BLaER1 (cell line): ENCODE data around the gene HTRA3.

Source experiments
- H3K27ac ChIP-seq: shearing (Covaris generic); formaldehyde crosslinking; 2 replicates; pipeline ENCODE4 v1.8.1; 2022
- H3K27me3 ChIP-seq: shearing (Covaris generic); formaldehyde crosslinking; 2 replicates; pipeline ENCODE4 v1.8.1; 2022
- H3K36me3 ChIP-seq: shearing (Covaris generic); formaldehyde crosslinking; 2 replicates; pipeline ENCODE4 v1.8.1; 2022
- H3K4me1 ChIP-seq: shearing (Covaris generic); formaldehyde crosslinking; 2 replicates; pipeline ENCODE4 v1.8.1; 2022
- H3K4me2 ChIP-seq: shearing (Covaris generic); formaldehyde crosslinking; 2 replicates; pipeline ENCODE4 v1.8.1; 2022
- H3K4me3 ChIP-seq: shearing (Covaris generic); formaldehyde crosslinking; 2 replicates; pipeline ENCODE4 v1.8.1; 2022
- H3K9ac ChIP-seq: shearing (Covaris generic); formaldehyde crosslinking; 2 replicates; pipeline ENCODE4 v1.8.1; 2022
- H3K9me3 ChIP-seq: shearing (Covaris generic); formaldehyde crosslinking; 2 replicates; pipeline ENCODE4 v1.8.1; 2022
- H4K20me1 ChIP-seq: shearing (Covaris generic); formaldehyde crosslinking; 2 replicates; pipeline ENCODE4 v1.8.1; 2022
- Cebpa-rat ChIP-seq: shearing (Covaris generic); IDR thresholded peaks from 2 replicates; pipeline ENCODE4 v1.8.1; 2022

Gene HTRA3

DNA sequence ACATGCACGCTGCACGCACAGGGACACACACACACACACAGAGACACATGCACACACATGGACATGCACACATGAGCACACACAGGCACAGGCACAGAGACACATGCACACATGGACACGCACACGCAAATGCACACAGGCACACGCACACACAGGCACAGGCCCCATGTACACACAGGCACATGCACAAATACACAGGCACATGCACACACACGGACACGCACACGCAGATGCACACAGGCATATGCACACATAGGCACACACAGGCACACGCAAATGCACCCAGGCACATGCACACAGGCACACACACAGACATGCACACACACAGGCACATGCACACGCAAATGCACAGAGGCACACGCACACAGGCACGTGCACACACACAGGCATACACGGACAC lies 30.3 kb upstream of the HTRA3 start:
- no peak overlapping the region for H3K4me3 ChIP-seq
- no peaks in the 10 kb centered on the region for H3K9me3 ChIP-seq
- H3K9ac ChIP-seq: no peak overlapping the region
- no peaks in the 10 kb centered on the region for H3K27me3 ChIP-seq
- no peak for TF ChIP-seq Cebpa-rat
- H3K4me1 ChIP-seq: peaks cover 62% of the 10 kb centered on the region
- H3K36me3 ChIP-seq: peaks cover 74% of the 10 kb centered on the region
- H4K20me1 ChIP-seq: peaks cover 69% of the 10 kb centered on the region
- H3K27ac ChIP-seq: no peak overlapping the region
- H3K4me2 ChIP-seq: peak overlapping the region; percentile 24

DNA sequence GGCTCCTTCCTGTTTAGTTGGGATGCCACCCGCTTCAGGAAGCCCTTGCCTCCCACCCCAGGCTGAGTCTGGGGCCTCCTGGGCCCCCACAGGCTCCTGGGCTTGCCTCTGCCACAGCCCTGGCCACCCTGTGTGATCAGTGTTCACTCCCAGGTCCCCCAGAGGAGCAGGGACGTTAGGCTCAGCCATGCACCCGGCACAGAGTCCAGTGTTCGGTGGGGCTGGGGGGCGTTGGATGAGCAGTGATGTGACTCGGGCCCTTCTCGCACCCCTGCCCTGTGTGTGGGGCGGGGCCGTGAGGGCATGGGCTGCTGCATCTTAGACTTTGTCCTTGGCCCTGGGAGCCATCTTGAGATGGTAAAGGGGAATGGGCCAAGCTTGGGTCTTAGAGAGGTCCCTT lies 29.9 kb upstream of the HTRA3 start:
- Histone ChIP-seq H3K27me3 (no peaks in the 10 kb centered on the region), H3K4me1 (peaks cover 67% of the 10 kb centered on the region), H3K4me3 (no peak overlapping the region), H4K20me1 (peaks cover 66% of the 10 kb centered on the region), H3K27ac (no peak overlapping the region), H3K4me2 (peak overlapping the region; percentile 24), H3K36me3 (peaks cover 70% of the 10 kb centered on the region), H3K9ac (no peak overlapping the region), H3K9me3 (no peaks in the 10 kb centered on the region)
- no peak for TF ChIP-seq Cebpa-rat

DNA sequence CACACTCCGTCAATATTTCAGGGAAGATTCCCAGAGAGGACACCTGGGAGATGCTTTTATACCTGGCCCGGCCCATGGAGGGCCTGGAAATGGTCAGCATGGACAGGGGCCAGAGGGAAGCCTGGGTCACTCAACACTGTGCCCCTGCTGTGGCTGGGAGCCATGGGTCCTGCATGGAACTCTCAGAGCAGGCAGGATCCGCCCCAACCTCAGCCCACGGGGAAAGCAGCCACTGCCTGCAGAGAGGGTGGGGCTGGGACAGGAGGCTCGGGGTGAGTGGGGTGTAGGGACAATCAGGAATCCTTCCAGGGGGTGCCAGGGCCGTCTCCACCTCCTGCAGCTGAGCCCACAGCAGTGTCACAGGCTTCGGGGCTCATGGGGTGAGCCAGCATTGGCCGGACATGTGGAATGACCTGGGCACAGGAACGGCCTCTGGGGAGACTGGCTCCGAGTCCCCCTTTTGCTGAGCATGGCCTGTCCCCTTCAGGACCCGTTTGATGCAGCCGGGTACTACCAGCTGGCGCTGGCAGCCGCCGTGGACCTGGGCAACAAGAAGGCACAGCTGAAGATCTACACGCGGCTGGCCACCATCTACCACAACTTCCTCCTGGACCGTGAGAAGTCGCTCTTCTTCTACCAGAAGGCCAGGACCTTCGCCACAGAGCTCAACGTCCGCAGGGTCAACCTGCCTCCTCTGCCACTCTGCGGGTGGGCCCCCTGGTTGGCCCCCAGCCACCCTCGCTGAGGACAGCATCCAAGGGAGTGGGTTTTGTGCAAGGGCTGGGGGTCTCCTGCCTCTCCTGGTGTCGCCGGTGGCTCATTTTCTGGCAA lies 29.1 kb upstream of the HTRA3 start:
- H3K4me2 ChIP-seq: peak overlapping the region; percentile 37; the same call in 1 of the 2 replicates
- H3K4me3 ChIP-seq: no peak overlapping the region
- H4K20me1 ChIP-seq: peaks cover 59% of the 10 kb centered on the region
- TF ChIP-seq Cebpa-rat: no peak
- no peak overlapping the region for H3K9ac ChIP-seq
- H3K27ac ChIP-seq: no peak overlapping the region; the same call in 1 of the 2 replicates
- H3K27me3 ChIP-seq: no peaks in the 10 kb centered on the region
- H3K9me3 ChIP-seq: no peaks in the 10 kb centered on the region
- peaks cover 62% of the 10 kb centered on the region for H3K36me3 ChIP-seq
- H3K4me1 ChIP-seq: peaks cover 67% of the 10 kb centered on the region

DNA sequence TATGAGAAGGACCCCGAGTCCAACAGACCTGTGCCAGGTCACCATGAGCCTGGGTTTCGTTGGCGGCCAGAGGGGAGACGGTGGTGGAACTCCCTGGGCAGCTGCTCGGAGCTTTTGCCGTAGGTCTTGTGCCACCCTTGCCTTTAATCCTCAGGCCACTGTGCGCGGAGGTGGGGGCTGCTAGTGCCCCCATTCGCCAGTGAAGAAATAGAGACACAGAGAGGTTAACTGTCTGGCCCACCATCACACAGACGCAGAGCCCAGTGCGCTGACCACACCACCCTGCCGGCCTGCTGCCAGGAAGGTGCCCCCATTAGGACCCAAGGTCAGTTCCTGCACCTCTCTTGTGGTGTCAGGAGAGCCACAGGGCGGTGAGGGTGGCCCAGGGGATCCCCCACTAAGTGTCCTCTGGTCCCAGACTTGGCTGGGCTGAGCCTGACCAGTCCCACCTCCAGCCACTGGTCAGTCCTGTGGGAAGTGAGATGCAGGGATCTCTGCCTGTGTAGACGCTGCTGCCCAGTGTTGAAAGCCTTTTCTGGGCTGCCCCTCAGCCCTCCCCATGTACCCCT lies 28.3 kb upstream of the HTRA3 start:
- Histone ChIP-seq H3K4me2 (peak overlapping the region; percentile 37; the same call in 1 of the 2 replicates), H3K4me1 (peaks cover 74% of the 10 kb centered on the region), H3K9me3 (no peaks in the 10 kb centered on the region), H3K27me3 (no peaks in the 10 kb centered on the region), H3K9ac (no peak overlapping the region), H3K27ac (no peak overlapping the region; the same call in 1 of the 2 replicates), H3K36me3 (peaks cover 53% of the 10 kb centered on the region), H3K4me3 (no peak overlapping the region), H4K20me1 (peaks cover 51% of the 10 kb centered on the region)
- TF ChIP-seq Cebpa-rat: no peak

DNA sequence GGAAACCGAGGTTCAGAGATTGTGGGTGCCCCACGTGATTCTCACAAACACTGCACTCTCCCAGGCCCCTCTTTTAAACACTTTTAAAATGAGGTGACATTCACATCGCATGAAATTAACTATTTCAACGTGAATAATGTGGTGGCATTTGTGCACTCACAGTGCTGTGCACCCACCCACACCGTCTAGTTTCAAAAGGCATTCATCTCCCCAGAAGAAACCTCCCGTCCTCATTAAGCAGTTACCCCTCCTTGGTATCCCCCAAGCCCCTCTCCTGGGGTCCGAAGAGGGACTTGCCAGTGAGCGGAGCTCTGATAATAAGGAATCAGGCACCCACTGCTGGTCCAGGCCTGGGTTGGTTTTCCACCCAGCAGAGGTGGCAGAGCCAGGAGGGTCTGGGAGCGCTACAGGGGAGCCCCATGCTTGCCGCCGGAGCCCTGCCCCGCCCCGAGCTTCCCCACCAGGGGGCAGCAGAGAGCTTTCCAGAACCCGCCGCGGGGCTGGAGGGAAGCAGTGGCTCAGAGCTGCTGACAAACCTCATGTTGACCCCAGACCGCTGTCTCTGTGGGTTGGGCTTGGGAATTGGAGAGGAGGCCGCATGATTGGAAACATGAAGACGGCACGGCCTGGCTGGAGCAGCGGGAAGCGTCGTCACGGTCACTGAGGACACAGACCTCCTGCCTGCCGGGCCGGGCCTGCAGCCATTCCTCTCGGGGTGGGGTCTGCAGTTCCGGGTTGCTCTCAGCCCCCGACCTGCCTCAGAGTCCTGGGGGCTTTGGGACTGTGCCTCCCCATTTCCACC lies 27.5 kb upstream of the HTRA3 start:
- Histone ChIP-seq H3K4me3 (no peak overlapping the region), H4K20me1 (peaks cover 42% of the 10 kb centered on the region), H3K4me1 (peaks cover 74% of the 10 kb centered on the region), H3K27ac (0 out of 2 replicates have a peak overlapping the region, but pooled peaks have one; percentile 22), H3K36me3 (peaks cover 45% of the 10 kb centered on the region), H3K27me3 (no peaks in the 10 kb centered on the region), H3K9me3 (no peaks in the 10 kb centered on the region), H3K9ac (no peak overlapping the region), H3K4me2 (peak overlapping the region; percentile 61)
- no peak for TF ChIP-seq Cebpa-rat

DNA sequence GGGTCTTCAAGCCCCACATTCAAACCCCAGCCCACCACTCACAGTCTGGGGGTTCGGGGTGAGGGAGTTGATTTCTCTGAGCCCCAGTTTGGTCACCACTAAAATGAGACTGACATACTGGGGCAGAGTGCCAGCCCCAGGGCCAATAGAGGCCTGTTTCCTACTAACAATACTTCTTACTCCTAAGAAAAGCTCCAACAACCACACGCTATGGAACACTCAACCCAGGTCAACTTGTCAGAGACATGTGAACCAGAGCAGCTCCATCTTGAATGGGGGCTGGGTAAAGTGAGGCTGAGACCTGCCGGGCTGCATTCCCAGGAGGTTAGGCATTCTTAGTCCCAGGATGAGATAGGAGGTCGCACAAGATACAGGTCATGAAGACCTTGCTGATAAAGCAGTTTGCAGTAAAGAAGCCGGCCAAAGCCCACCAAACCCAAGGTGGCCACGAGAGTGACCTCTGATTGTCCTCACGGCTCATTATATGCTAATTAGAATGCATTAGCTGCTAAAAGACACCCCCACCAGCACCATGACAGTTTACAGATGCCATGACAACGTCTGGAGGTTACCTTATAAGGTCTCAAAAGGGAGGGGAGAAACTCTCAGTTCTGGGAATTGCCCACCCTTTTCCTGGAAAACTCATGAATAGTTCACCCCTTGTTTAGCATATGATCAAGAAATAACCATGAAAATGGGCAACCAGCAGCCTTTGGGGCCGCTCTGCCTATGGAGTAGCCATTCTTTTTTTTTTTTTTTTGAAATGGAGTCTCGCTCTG lies 26.6 kb upstream of the HTRA3 start:
- Histone ChIP-seq H3K9ac (no peak overlapping the region), H3K27ac (0 out of 2 replicates have a peak overlapping the region, but pooled peaks have one; percentile 22), H4K20me1 (peaks cover 34% of the 10 kb centered on the region; the same call in 1 of the 2 replicates), H3K4me3 (no peak overlapping the region), H3K9me3 (no peaks in the 10 kb centered on the region), H3K36me3 (peaks cover 37% of the 10 kb centered on the region), H3K27me3 (no peaks in the 10 kb centered on the region), H3K4me1 (peaks cover 66% of the 10 kb centered on the region), H3K4me2 (peak overlapping the region; percentile 61)
- no peak for TF ChIP-seq Cebpa-rat

DNA sequence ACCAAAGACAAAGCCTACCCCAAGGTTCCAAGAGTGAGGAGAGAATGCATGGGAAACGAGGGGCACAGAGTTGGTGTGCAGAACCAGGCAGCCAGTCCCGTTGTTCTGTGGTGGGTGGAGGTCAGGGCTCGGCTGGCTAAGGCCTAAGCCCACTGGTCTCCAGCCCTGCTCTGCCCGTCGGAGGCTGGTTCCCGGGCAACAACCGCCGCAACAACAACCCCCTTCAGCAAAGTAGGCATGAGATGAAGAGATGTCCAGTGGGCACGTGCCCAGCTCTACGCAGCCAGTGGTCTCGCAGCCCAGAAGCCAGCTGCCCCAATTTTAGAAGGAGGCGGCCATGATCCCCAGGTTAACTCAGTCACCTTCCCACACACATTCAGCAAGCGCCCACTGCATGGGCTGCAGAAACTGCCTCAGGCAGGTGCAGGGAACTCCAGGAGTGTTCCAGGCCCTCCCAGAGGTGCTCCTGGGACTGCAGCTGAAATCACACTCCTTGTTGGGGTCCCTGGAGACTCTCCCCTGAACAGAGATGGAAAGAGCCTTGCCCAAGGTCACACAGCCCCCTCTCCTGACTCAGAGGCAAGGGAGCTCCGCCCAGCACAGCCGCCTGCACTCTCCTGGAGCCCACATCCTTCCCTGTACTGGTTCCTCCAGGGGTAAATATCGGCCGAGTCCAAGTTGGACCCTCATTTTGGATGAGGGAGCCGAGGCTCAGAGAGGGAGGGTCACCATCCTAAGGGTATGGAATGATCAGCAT lies 25.4 kb upstream of the HTRA3 start:
- H3K4me3 ChIP-seq: no peak overlapping the region
- H3K27ac ChIP-seq: no peak overlapping the region
- peaks cover 54% of the 10 kb centered on the region for H3K4me1 ChIP-seq
- no peak overlapping the region for H3K9ac ChIP-seq
- H3K4me2 ChIP-seq: no peak overlapping the region
- TF ChIP-seq Cebpa-rat: no peak
- H3K36me3 ChIP-seq: peaks cover 27% of the 10 kb centered on the region
- H4K20me1 ChIP-seq: peaks cover 22% of the 10 kb centered on the region; the same call in 1 of the 2 replicates
- no peaks in the 10 kb centered on the region for H3K9me3 ChIP-seq
- H3K27me3 ChIP-seq: no peaks in the 10 kb centered on the region

DNA sequence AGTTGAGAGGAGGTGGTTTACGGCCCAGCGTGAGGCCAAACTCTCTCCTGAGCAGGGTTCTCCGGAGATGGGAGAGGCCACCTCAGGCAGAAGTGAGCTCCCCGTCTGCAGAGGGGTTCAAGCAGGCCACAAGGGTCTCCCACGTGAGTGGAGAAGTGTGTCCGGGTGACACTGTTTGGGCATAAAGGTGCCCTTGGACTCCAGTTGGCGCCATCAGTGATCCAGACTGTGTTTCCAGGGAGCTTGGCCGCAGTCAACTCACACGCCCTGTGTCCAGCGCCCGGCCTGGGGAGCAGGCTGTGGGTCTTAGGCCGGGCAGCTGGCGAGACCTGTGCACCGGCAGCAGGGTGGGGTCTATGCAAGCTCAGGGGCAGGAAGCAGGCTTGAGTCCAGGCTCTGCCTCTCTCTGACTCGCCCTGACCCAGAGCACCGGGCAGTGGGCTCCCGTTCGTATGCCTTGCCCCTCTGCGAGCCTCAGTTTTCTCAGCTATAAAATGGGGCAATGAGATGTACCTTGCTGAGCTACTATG lies 24.6 kb upstream of the HTRA3 start:
- Histone ChIP-seq H3K4me2 (no peak overlapping the region), H3K4me3 (no peak overlapping the region), H3K9me3 (no peaks in the 10 kb centered on the region), H4K20me1 (peaks cover 14% of the 10 kb centered on the region; the same call in 1 of the 2 replicates), H3K36me3 (peaks cover 20% of the 10 kb centered on the region), H3K27me3 (no peaks in the 10 kb centered on the region), H3K9ac (no peak overlapping the region), H3K4me1 (peaks cover 46% of the 10 kb centered on the region), H3K27ac (no peak overlapping the region)
- TF ChIP-seq Cebpa-rat: no peak
